H1 (cell line): ENCODE measurements around the gene IFT27. TPM values are rescaled to one million over a fixed set of nuclear protein-coding genes. Genes with fewer than 3 reads are reported as not detected.
A peak's percentile ranks its signal among the peaks of the same experiment; 100 is the strongest.

Source experiments
- CTCF ChIA-PET: fragments of 300-600 bp; sonication (Branson Sonifier 250); formaldehyde crosslinking; loops from one replicate; lab custom pipeline; 2021; ENCODE audit not compliant: partially characterized antibody; lab: Charles Lee
- POLR2A ChIA-PET: fragments of 300-600 bp; sonication (Branson Sonifier 250); formaldehyde crosslinking; loops from one replicate; lab custom pipeline; 2021; ENCODE audit warnings: inconsistent platforms; ENCODE audit not compliant: partially characterized antibody; lab: Charles Lee
- DNase-seq, 2 experiments: peaks; one replicate each; pipeline versions ENCODE4 v3.0.0 to v3.0.0-alpha.2; 2010 to 2022; ENCODE audit warnings: low spot score in 2 of 2, low read depth in 1 of 2, mixed read lengths in 1 of 2
- FAIRE-seq: peaks from 2 replicates; lab custom pipeline; 2011; peaks lifted over from hg19 to GRCh38; lab: Jason Lieb, UNC
- H2AFZ ChIP-seq: 2 replicates; pipeline ENCODE4 v1.8.1; 2012; ENCODE audit warnings: low read length, inconsistent platforms
- H2AK5ac ChIP-seq: 2 replicates; pipeline ENCODE4 v1.6.1; 2013; ENCODE audit warnings: low read depth, low read length
- H2BK120ac ChIP-seq: replicated peaks from 2 replicates; pipeline ENCODE3; 2013; ENCODE audit warnings: low read depth, low read length, inconsistent platforms
- H2BK12ac ChIP-seq: 2 replicates; pipeline ENCODE4 v1.6.1; 2013; ENCODE audit warnings: low read depth, low read length
- H2BK15ac ChIP-seq: 2 replicates; pipeline ENCODE4 v1.6.1; 2013; ENCODE audit warnings: low read length
- H2BK20ac ChIP-seq: 2 replicates; pipeline ENCODE4 v1.6.1; 2013; ENCODE audit warnings: low read length
- H2BK5ac ChIP-seq: 2 replicates; pipeline ENCODE4 v1.6.1; 2013; ENCODE audit warnings: low read depth, low read length
- H3K14ac ChIP-seq: 2 replicates; pipeline ENCODE4 v1.6.1; 2013; ENCODE audit warnings: inconsistent platforms; ENCODE audit not compliant: insufficient read length
- H3K18ac ChIP-seq: 2 replicates; pipeline ENCODE4 v1.6.1; 2013; ENCODE audit warnings: low read length; ENCODE audit errors: extremely low read depth
- H3K23ac ChIP-seq: 2 replicates; pipeline ENCODE4 v1.6.1; 2013; ENCODE audit warnings: inconsistent platforms; ENCODE audit not compliant: insufficient read length
- H3K23me2 ChIP-seq: 2 replicates; pipeline ENCODE4 v1.6.1; 2013; ENCODE audit warnings: low read depth, low read length
- H3K27ac ChIP-seq: 2 replicates; pipeline ENCODE4 v1.6.1; 2011; ENCODE audit warnings: low read depth, low read length, inconsistent platforms
- H3K27me3 ChIP-seq, 4 experiments: replicated peaks in 1 of 4; 1 replicate in 1 of 4; 2 replicates in 3 of 4; pipeline versions ENCODE4 v1.6.1 to v1.8.1; 2011 to 2013; ENCODE audit warnings: low read length in 3 of 4, mild to moderate bottlenecking in 3 of 4, inconsistent platforms in 2 of 4, mixed read lengths in 2 of 4, moderate library complexity in 1 of 4; ENCODE audit not compliant: control insufficient read depth in 3 of 4, insufficient read depth in 3 of 4; ENCODE audit errors: extremely low read depth in 1 of 4
- H3K36me3 ChIP-seq, 4 experiments: 2 replicates each; pipeline versions ENCODE4 v1.6.1 to v1.8.1; 2011 to 2013; ENCODE audit warnings: mild to moderate bottlenecking in 4 of 4, low read length in 3 of 4, moderate library complexity in 2 of 4, control low read depth in 1 of 4, inconsistent platforms in 1 of 4; ENCODE audit not compliant: insufficient read depth in 4 of 4, control insufficient read depth in 2 of 4
- H3K4ac ChIP-seq: replicated peaks from 2 replicates; pipeline ENCODE3; 2013; ENCODE audit warnings: low read length, low read depth, mixed read lengths, inconsistent platforms; ENCODE audit not compliant: insufficient read length
- H3K4me1 ChIP-seq, 4 experiments: replicated peaks in 1 of 4; 1 replicate in 1 of 4; 2 replicates in 3 of 4; pipeline versions ENCODE4 v1.6.1 to v1.8.1; 2011 to 2013; ENCODE audit warnings: low read length in 3 of 4, inconsistent platforms in 2 of 4, mixed read lengths in 1 of 4; ENCODE audit not compliant: insufficient read depth in 4 of 4, control insufficient read depth in 3 of 4
- H3K4me2 ChIP-seq, 2 experiments: 2 replicates each; pipeline versions ENCODE4 v1.6.1 to v1.8.1; 2011 to 2013; ENCODE audit warnings: low read depth in 2 of 2, low read length in 2 of 2, control low read depth in 1 of 2, inconsistent platforms in 1 of 2, mild to moderate bottlenecking in 1 of 2; ENCODE audit not compliant: insufficient read depth in 1 of 2
- H3K4me3 ChIP-seq, 4 experiments: fragments of 200-600, 300-600 bp in 1 of 4; sonication (generic), shearing (Covaris generic), sonication (Bioruptor Twin) in 1 of 4; 2 replicates each; pipeline versions ENCODE4 v1.5.1 to v1.8.1; 2011 to 2016; ENCODE audit warnings: low read length in 4 of 4, low read depth in 3 of 4, control low read depth in 2 of 4, inconsistent platforms in 2 of 4, mild to moderate bottlenecking in 2 of 4, mixed read lengths in 1 of 4, moderate library complexity in 1 of 4; ENCODE audit not compliant: insufficient read depth in 2 of 4; ENCODE audit errors: extremely low read depth in 1 of 4
- H3K56ac ChIP-seq: replicated peaks from 2 replicates; pipeline ENCODE3; 2013; ENCODE audit warnings: low read depth, mild to moderate bottlenecking, mixed read lengths, low read length, inconsistent platforms; ENCODE audit not compliant: insufficient read length
- H3K79me1 ChIP-seq: 2 replicates; pipeline ENCODE4 v1.6.1; 2013; ENCODE audit warnings: low read depth, low read length, control low read depth
- H3K79me2 ChIP-seq, 2 experiments: 2 replicates each; pipeline versions ENCODE4 v1.6.1 to v1.8.1; 2012 to 2013; ENCODE audit warnings: low read length in 2 of 2, mild to moderate bottlenecking in 2 of 2, inconsistent platforms in 1 of 2; ENCODE audit not compliant: insufficient read depth in 2 of 2, control insufficient read depth in 1 of 2
- H3K9ac ChIP-seq, 4 experiments: replicated peaks in 1 of 4; 1 replicate in 1 of 4; 2 replicates in 3 of 4; pipeline versions ENCODE4 v1.6.1 to v1.8.1; 2011 to 2013; ENCODE audit warnings: low read depth in 3 of 4, low read length in 3 of 4, control low read depth in 2 of 4, mild to moderate bottlenecking in 2 of 4, moderate library complexity in 2 of 4, inconsistent platforms in 1 of 4; ENCODE audit errors: extremely low read depth in 1 of 4
- H3K9me3 ChIP-seq, 2 experiments: 2 replicates each; pipeline versions ENCODE4 v1.6.1 to v1.8.1; 2012 to 2013; ENCODE audit warnings: mild to moderate bottlenecking in 2 of 2, moderate library complexity in 2 of 2, control low read depth in 1 of 2, inconsistent platforms in 1 of 2, low read depth in 1 of 2, low read length in 1 of 2, mixed read lengths in 1 of 2; ENCODE audit not compliant: insufficient read depth in 2 of 2
- H4K20me1 ChIP-seq, 2 experiments: replicated peaks in 1 of 2; 2 replicates each; pipeline versions ENCODE3 to v1.8.1; 2011 to 2013; ENCODE audit warnings: inconsistent platforms in 2 of 2, low read length in 2 of 2, mild to moderate bottlenecking in 1 of 2; ENCODE audit not compliant: insufficient read depth in 2 of 2, control insufficient read depth in 1 of 2
- H4K5ac ChIP-seq: 2 replicates; pipeline ENCODE4 v1.6.1; 2013; ENCODE audit warnings: low read length, low read depth, mixed read lengths, inconsistent platforms; ENCODE audit not compliant: insufficient read length
- H4K8ac ChIP-seq: 2 replicates; pipeline ENCODE4 v1.8.0; 2013; ENCODE audit warnings: mild to moderate bottlenecking, moderate library complexity, low read length, inconsistent platforms; ENCODE audit not compliant: insufficient read depth; ENCODE audit errors: extremely low read depth
- H4K91ac ChIP-seq: replicated peaks from 2 replicates; pipeline ENCODE3; 2013; ENCODE audit warnings: low read length, mixed read lengths, inconsistent platforms; ENCODE audit not compliant: insufficient read length
- CBX8 ChIP-seq: fragments of 300-800, 300-1000 bp; sonication (generic); IDR thresholded peaks from 2 replicates; pipeline ENCODE4 v1.7.1; 2016; ENCODE audit warnings: low read depth, low read length, borderline replicate concordance
- CHD2 ChIP-seq: IDR thresholded peaks from 2 replicates; pipeline ENCODE4 v1.6.1; 2012; ENCODE audit warnings: low read length, improper control_type of control experiment
- CREB1 ChIP-seq: IDR thresholded peaks from 2 replicates; pipeline ENCODE4 v1.6.1; 2012; ENCODE audit warnings: inconsistent platforms
- GTF2F1 ChIP-seq: IDR thresholded peaks from 2 replicates; pipeline ENCODE4 v1.6.1; 2012; ENCODE audit warnings: low read depth, low read length, improper control_type of control experiment, borderline replicate concordance
- JUND ChIP-seq: IDR thresholded peaks from 2 replicates; pipeline ENCODE4 v1.6.1; 2011; ENCODE audit warnings: mild to moderate bottlenecking, improper control_type of control experiment, low read length
- KDM4A ChIP-seq: IDR thresholded peaks from one replicate; pipeline ENCODE4 v1.7.1; 2012; ENCODE audit warnings: low read depth, mild to moderate bottlenecking, moderate library complexity, low read length, inconsistent platforms; ENCODE audit not compliant: severe bottlenecking
- MAX ChIP-seq: IDR thresholded peaks from 2 replicates; pipeline ENCODE4 v1.6.1; 2012; ENCODE audit warnings: inconsistent platforms
- SIX5 ChIP-seq: IDR thresholded peaks from 2 replicates; pipeline ENCODE4 v1.6.1; 2011; ENCODE audit warnings: mild to moderate bottlenecking, low read depth, low read length
- SP1 ChIP-seq: IDR thresholded peaks from 2 replicates; pipeline ENCODE4 v1.6.1; 2011; ENCODE audit warnings: low read depth, low read length
- USF2 ChIP-seq: IDR thresholded peaks from 2 replicates; pipeline ENCODE4 v1.6.1; 2011; ENCODE audit warnings: low read length, improper control_type of control experiment
- WGBS, 2 experiments: shearing (Covaris generic) in 1 of 2; methylation state at CpG; one replicate each; pipeline versions ENCODE4 v1.1.6 to v1.1.7; 2013 to 2015; ENCODE audit warnings: low lambda C conversion rate in 2 of 2, mixed read lengths in 2 of 2, inconsistent platforms in 1 of 2, low coverage in 1 of 2, missing lambda C conversion rate in 1 of 2; ENCODE audit not compliant: insufficient replicate concordance in 2 of 2, insufficient coverage in 1 of 2, insufficient read length in 1 of 2; ENCODE audit errors: extremely low coverage in 1 of 2, missing lambda C conversion rate in 1 of 2; 5-methylcytosine and 5-hydroxymethylcytosine counted together
- polyA plus RNA-seq, 7 experiments: library from polyadenylated mRNA; depleted of rRNA in 3 of 7; stranded (reverse) in 5 of 7; unstranded in 2 of 7; fragments of >200 nt in 5 of 7; fragments of 200-250 nt in 2 of 7; gene quantifications; 1 replicate in 5 of 7; 2 replicates in 1 of 7; 4 replicates in 1 of 7; pipeline versions ENCODE4 v1.2.1 to v1.2.3, GENCODE V29; 2011 to 2013; ENCODE audit warnings: missing spikeins in 2 of 7, mixed read lengths in 2 of 7
- total RNA-seq: library from RNA; stranded (reverse); fragmentation: NEBNext Ultra II Directional; extraction: Animal tissue kit (Norgen Biotek cat#: 25700); gene quantifications from 2 replicates; pipeline ENCODE4 v1.2.1, GENCODE V29; 2021
- TF ChIP-seq, protein P1 (sequence below): IDR thresholded peaks from 2 replicates; pipeline ENCODE4 v1.6.1; 2011; ENCODE audit warnings: low read depth, mild to moderate bottlenecking, low read length; ENCODE audit not compliant: insufficient read depth

The IFT27 gene
- total and polyA plus RNA-seq, 2 of the 8 experiments (the other 6 are each of a cell fraction or from before 2014, with no cell fraction given): 36.4 to 46.2 TPM

- no peaks in the 10 kb centered on the region for H4K20me1 ChIP-seq
- POLR2A ChIA-PET: no interaction called here
- no peak overlapping the region for H2BK20ac ChIP-seq
- no peaks in the 10 kb centered on the region for H3K36me3 ChIP-seq
- H2BK120ac ChIP-seq: no peak overlapping the region
- H3K14ac ChIP-seq: no peak overlapping the region
- no peak overlapping the region for H3K4ac ChIP-seq
- no peak overlapping the region for H2AK5ac ChIP-seq
- H3K4me1 ChIP-seq: no peaks in the 10 kb centered on the region
- H3K9ac ChIP-seq: no peak overlapping the region
- DNase-seq: no peak
- FAIRE-seq: peak; percentile 70
- no peak overlapping the region for H3K18ac ChIP-seq
- no peaks in the 10 kb centered on the region for H3K79me2 ChIP-seq
- no peak overlapping the region for H3K56ac ChIP-seq
- no peak overlapping the region; a peak in 1 of 4 replicates for H3K4me2 ChIP-seq
- peak overlapping the region; percentile 30; the same call in 1 of the 2 replicates for H2AFZ ChIP-seq
- H3K23me2 ChIP-seq: no peaks in the 10 kb centered on the region
- no peak overlapping the region for H4K91ac ChIP-seq
- H3K4me3 ChIP-seq: no peak overlapping the region
- H3K23ac ChIP-seq: no peak overlapping the region
- TF ChIP-seq JUND (no peak), USF2 (peak; percentile 86), KDM4A (no peak), CREB1 (peak; percentile 42; the same call in 1 of the 2 replicates), MAX (no peak), CHD2 (peak; percentile 67; the same call in 1 of the 2 replicates), SP1 (peak; percentile 58; the same call in 1 of the 2 replicates), GTF2F1 (no peak), CBX8 (no peak), SIX5 (peak; percentile 64)
- TF ChIP-seq, protein P1, sequence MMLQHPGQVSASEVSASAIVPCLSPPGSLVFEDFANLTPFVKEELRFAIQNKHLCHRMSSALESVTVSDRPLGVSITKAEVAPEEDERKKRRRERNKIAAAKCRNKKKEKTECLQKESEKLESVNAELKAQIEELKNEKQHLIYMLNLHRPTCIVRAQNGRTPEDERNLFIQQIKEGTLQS: 0 out of 2 replicates have a peak, but pooled peaks have one; percentile 64
- 0 out of 4 replicates have a peak, but pooled peaks cover 0 to 2% of the 10 kb centered on the region in 2 experiments for H3K9me3 ChIP-seq
- no peak overlapping the region for H2BK15ac ChIP-seq
- peaks cover 0 to 7% (median 1%) of the 10 kb centered on the region in 4 experiments; a peak in 1 of 7 replicates for H3K27me3 ChIP-seq
- no peak overlapping the region for H3K27ac ChIP-seq
- H2BK5ac ChIP-seq: no peak overlapping the region
- no peak overlapping the region for H4K5ac ChIP-seq
- no peaks in the 10 kb centered on the region for H3K79me1 ChIP-seq
- no peak overlapping the region for H2BK12ac ChIP-seq
- no peak overlapping the region for H4K8ac ChIP-seq
- CTCF ChIA-PET: interaction anchor here (0.6 to 7.3 kb wide), 4 partner anchors 12 to 189 kb away, joined by 3 to 60 read pairs (median 4); no protein-coding TSS in a partner anchor
- 83% methylated on average over 7 of the region's 8 CpGs; no CpG with 5 or more reads in 1 of the 2 experiments for WGBS, 2 experiments
Measured at GRCh38 chr22:36741204-36741793, 34.6 kb downstream of the IFT27 start.
